SK-N-SH (cell line): ENCODE data around the gene ZMIZ1. TPM values are rescaled to one million over a fixed set of nuclear protein-coding genes. Genes with fewer than 3 reads are reported as not detected.
A peak's percentile ranks its signal among the peaks of the same experiment; 100 is the strongest.

Experiments
- CTCF ChIA-PET: fragments of 300-600, 350-600 bp; formaldehyde crosslinking; extraction: SDS; loops from one replicate; lab custom pipeline; 2021; lab: Yijun Ruan, JAX
- POLR2A ChIA-PET: fragments of 350-600 bp; sonication (Branson Sonifier 250); formaldehyde crosslinking; extraction: SDS; loops from one replicate; lab custom pipeline; 2020; ENCODE audit warnings: antibody characterized with exemption, inconsistent platforms; lab: Yijun Ruan, JAX
- DNase-seq: peaks from one replicate; pipeline ENCODE4 v3.0.0; 2012
- H2AFZ ChIP-seq: fragments of 200-600 bp; sonication (generic); 2 replicates; pipeline ENCODE4 v1.8.1; 2016; ENCODE audit warnings: antibody characterized with exemption, mild to moderate bottlenecking, low read depth
- H3F3A ChIP-seq: fragments of 200-600 bp; sonication (generic); replicated peaks from 2 replicates; pipeline ENCODE3; 2016; ENCODE audit warnings: antibody characterized with exemption, mild to moderate bottlenecking; ENCODE audit not compliant: insufficient read depth
- H3K27ac ChIP-seq, 2 experiments: fragments of 200-500 bp in 1 of 2; fragments of 200-600 bp in 1 of 2; sonication (Bioruptor generic) in 1 of 2; sonication (generic), shearing (Covaris generic) in 1 of 2; 2 replicates each; pipeline versions ENCODE4 v1.5.1 to v1.6.1; 2014 to 2016; ENCODE audit warnings: low read depth in 2 of 2, inconsistent platforms in 1 of 2, low read length in 1 of 2, mild to moderate bottlenecking in 1 of 2, mixed read lengths in 1 of 2
- H3K27me3 ChIP-seq: fragments of 200-600 bp; sonication (generic), shearing (Covaris generic); 2 replicates; pipeline ENCODE4 v1.6.1; 2016; ENCODE audit warnings: mixed run types; ENCODE audit not compliant: insufficient read depth
- H3K36me3 ChIP-seq, 2 experiments: fragments of 200-500 bp in 1 of 2; fragments of 200-600 bp in 1 of 2; sonication (Bioruptor generic) in 1 of 2; sonication (generic) in 1 of 2; replicated peaks in 1 of 2; 2 replicates each; pipeline versions ENCODE3 to v1.5.1; 2014 to 2016; ENCODE audit warnings: low read length in 1 of 2, mild to moderate bottlenecking in 1 of 2; ENCODE audit not compliant: insufficient read depth in 2 of 2, control insufficient read depth in 1 of 2
- H3K4me1 ChIP-seq, 2 experiments: fragments of 200-500 bp in 1 of 2; fragments of 200-600 bp in 1 of 2; sonication (Bioruptor generic) in 1 of 2; sonication (generic), shearing (Covaris generic) in 1 of 2; 2 replicates each; pipeline versions ENCODE4 v1.5.1 to v1.6.1; 2014 to 2016; ENCODE audit warnings: low read depth in 1 of 2, low read length in 1 of 2, mixed run types in 1 of 2; ENCODE audit not compliant: insufficient read depth in 2 of 2, control insufficient read depth in 1 of 2
- H3K4me2 ChIP-seq: fragments of 200-600 bp; sonication (generic), shearing (Covaris generic); 2 replicates; pipeline ENCODE4 v1.6.1; 2017; ENCODE audit warnings: mixed run types
- H3K4me3 ChIP-seq, 2 experiments: fragments of 200-500 bp in 1 of 2; fragments of 200-600 bp in 1 of 2; sonication (Bioruptor generic) in 1 of 2; sonication (generic), shearing (Covaris generic) in 1 of 2; 2 replicates each; pipeline versions ENCODE4 v1.5.1 to v1.8.1; 2014 to 2016; ENCODE audit warnings: low read depth in 2 of 2, inconsistent platforms in 1 of 2, low read length in 1 of 2, mild to moderate bottlenecking in 1 of 2, mixed read lengths in 1 of 2, moderate library complexity in 1 of 2
- H3K79me2 ChIP-seq: fragments of 200-600 bp; sonication (generic); 2 replicates; pipeline ENCODE4 v1.8.1; 2017; ENCODE audit warnings: mild to moderate bottlenecking; ENCODE audit not compliant: insufficient read depth
- H3K9ac ChIP-seq: fragments of 200-600 bp; sonication (generic); 2 replicates; pipeline ENCODE4 v1.6.1; 2017; ENCODE audit warnings: mixed run types
- H3K9me2 ChIP-seq: fragments of 200-600 bp; sonication (generic); 2 replicates; pipeline ENCODE4 v1.6.1; 2017; ENCODE audit warnings: mixed run types
- H3K9me3 ChIP-seq: fragments of 200-600 bp; sonication (generic); 2 replicates; pipeline ENCODE4 v1.6.1; 2017; ENCODE audit warnings: mixed run types, mild to moderate bottlenecking, moderate library complexity
- H4K20me1 ChIP-seq: fragments of 200-600 bp; sonication (generic); 2 replicates; pipeline ENCODE4 v1.6.1; 2017; ENCODE audit warnings: mild to moderate bottlenecking, mixed run types; ENCODE audit not compliant: insufficient read depth
- CHD2 ChIP-seq: fragments of 150-350 bp; IDR thresholded peaks from 2 replicates; pipeline ENCODE4 v1.6.1; 2018; ENCODE audit warnings: low read length; ENCODE audit not compliant: partially characterized antibody
- CTCF ChIP-seq: fragments of 200-600 bp; sonication (generic); IDR thresholded peaks from 2 replicates; pipeline ENCODE4 v1.6.1; 2017; ENCODE audit warnings: antibody characterized with exemption, mild to moderate bottlenecking, moderate library complexity
- ELF1 ChIP-seq: IDR thresholded peaks from 2 replicates; pipeline ENCODE4 v1.4.0; 2012
- EP300 ChIP-seq, 2 experiments: IDR thresholded peaks; 2 replicates each; pipeline versions ENCODE4 v1.4.0 to v1.6.1; 2012; ENCODE audit warnings: borderline replicate concordance in 1 of 2, low read depth in 1 of 2, low read length in 1 of 2
- FOXJ3 ChIP-seq: sonication (generic); formaldehyde crosslinking; IDR thresholded peaks from 2 replicates; pipeline ENCODE4 v1.5.1; 2020; ENCODE audit warnings: mild to moderate bottlenecking, missing genetic modification reagents
- FOXM1 ChIP-seq: IDR thresholded peaks from 2 replicates; pipeline ENCODE4 v1.4.0; 2012; ENCODE audit warnings: low read depth, mild to moderate bottlenecking
- GABPA ChIP-seq: IDR thresholded peaks from 2 replicates; pipeline ENCODE4 v1.4.0; 2012; ENCODE audit warnings: low read depth, mild to moderate bottlenecking
- GATA2 ChIP-seq: sonication (generic); formaldehyde crosslinking; IDR thresholded peaks from 2 replicates; pipeline ENCODE4 v1.5.0; 2020; ENCODE audit warnings: mild to moderate bottlenecking, missing genetic modification reagents
- JUND ChIP-seq: IDR thresholded peaks from 2 replicates; pipeline ENCODE4 v1.4.0; 2012
- MAX ChIP-seq: IDR thresholded peaks from 2 replicates; pipeline ENCODE4 v1.4.0; 2012; ENCODE audit warnings: low read depth
- MEF2A ChIP-seq: IDR thresholded peaks from 2 replicates; pipeline ENCODE4 v1.4.0; 2012; ENCODE audit warnings: low read depth, borderline replicate concordance
- MXI1 ChIP-seq: IDR thresholded peaks from 2 replicates; pipeline ENCODE4 v1.6.1; 2012; ENCODE audit warnings: mild to moderate bottlenecking, low read depth, low read length, improper control_type of control experiment
- NRF1 ChIP-seq: IDR thresholded peaks from 2 replicates; pipeline ENCODE4 v1.6.1; 2012; ENCODE audit warnings: low read depth, mild to moderate bottlenecking, low read length
- PBX3 ChIP-seq: IDR thresholded peaks from 2 replicates; pipeline ENCODE4; 2012
- POLR2AphosphoS5 ChIP-seq: IDR thresholded peaks from 2 replicates; pipeline ENCODE4 v1.6.1; 2012; ENCODE audit warnings: low read depth, low read length
- RAD21 ChIP-seq: IDR thresholded peaks from 2 replicates; pipeline ENCODE4 v1.6.1; 2012; ENCODE audit warnings: mild to moderate bottlenecking, low read length
- RCOR1 ChIP-seq: fragments of 150-350 bp; IDR thresholded peaks from 2 replicates; pipeline ENCODE4 v1.6.1; 2017; ENCODE audit warnings: antibody characterized with exemption, low read length
- RFX5 ChIP-seq: IDR thresholded peaks from 2 replicates; pipeline ENCODE4 v1.6.1; 2012; ENCODE audit warnings: mild to moderate bottlenecking, improper control_type of control experiment, low read length
- SIN3A ChIP-seq: IDR thresholded peaks from 2 replicates; pipeline ENCODE4 v1.6.1; 2012; ENCODE audit warnings: low read depth, mild to moderate bottlenecking, low read length, moderate library complexity, borderline replicate concordance
- TEAD4 ChIP-seq: IDR thresholded peaks from 2 replicates; pipeline ENCODE4 v1.4.0; 2012; ENCODE audit warnings: mild to moderate bottlenecking, borderline replicate concordance; ENCODE audit not compliant: insufficient read depth
- ZBTB33 ChIP-seq: IDR thresholded peaks from 2 replicates; pipeline ENCODE4 v1.4.0; 2012; ENCODE audit warnings: low read depth, borderline replicate concordance
- WGBS: methylation state at CpG from one replicate; pipeline ENCODE4 v1.1.6; 2017; ENCODE audit warnings: low lambda C conversion rate; 5-methylcytosine and 5-hydroxymethylcytosine counted together
- polyA plus RNA-seq, 3 experiments: library from polyadenylated mRNA; depleted of rRNA; stranded (reverse); fragments of >200 nt; gene quantifications; 2 replicates each; pipeline ENCODE4 v1.2.3, GENCODE V29; 2012

Gene ZMIZ1
- polyA plus RNA-seq, 1 of the 3 experiments (the other 2 are of a cell fraction): 23.5 TPM

GRCh38 chr10:79239275-79239779, 170.6 kb downstream of the ZMIZ1 start:
- TF ChIP-seq MAX: peak; percentile 78; the same call in 1 of the 2 replicates
- TF ChIP-seq MXI1: peak; percentile 44; the same call in 1 of the 2 replicates
- no peak for TF ChIP-seq GATA2 (CRISPR knock-in tag)
- TF ChIP-seq FOXJ3: no peak
- TF ChIP-seq CTCF: no peak
- no peak for TF ChIP-seq FOXM1
- TF ChIP-seq MEF2A: no peak
- TF ChIP-seq SIN3A: no peak
- peak overlapping the region; percentile 72 to 99 for H3K27ac ChIP-seq
- ChIA-PET CTCF (interaction anchor here (0.8 to 1.5 kb wide), 6 partner anchors 8 to 1192 kb away, joined by 3 to 4 read pairs (median 3); no protein-coding TSS in a partner anchor), POLR2A (interaction anchor here (1.0 to 12.6 kb wide), 3 partner anchors 14 to 35 kb away, joined by 3 to 237 read pairs (median 9); no protein-coding TSS in a partner anchor)
- peaks cover 48 to 84% of the 10 kb centered on the region in 2 experiments for H3K4me1 ChIP-seq
- H3K36me3 ChIP-seq: peaks cover 0 to 6% of the 10 kb centered on the region in 2 experiments
- H3K9me2 ChIP-seq: no peaks in the 10 kb centered on the region
- no peak overlapping the region for H2AFZ ChIP-seq
- peak overlapping the region; percentile 71; the same call in 1 of the 2 replicates for H3K4me2 ChIP-seq
- peaks cover 19% of the 10 kb centered on the region for H4K20me1 ChIP-seq
- no peaks in the 10 kb centered on the region for H3K27me3 ChIP-seq
- 51% methylated on average over 10 of the region's 10 CpGs for WGBS
- H3F3A ChIP-seq: peaks cover 25% of the 10 kb centered on the region
- H3K9ac ChIP-seq: peak overlapping the region; percentile 5; the same call in 1 of the 2 replicates
- H3K79me2 ChIP-seq: peaks cover 50% of the 10 kb centered on the region
- H3K4me3 ChIP-seq: no peak overlapping the region
- no peaks in the 10 kb centered on the region for H3K9me3 ChIP-seq
- DNase-seq: peak; percentile 50

GRCh38 chr10:79239924-79240581, 171.3 kb downstream of the ZMIZ1 start:
- Histone ChIP-seq H3K79me2 (peaks cover 57% of the 10 kb centered on the region), H3K4me1 (peaks cover 50 to 85% of the 10 kb centered on the region in 2 experiments), H3K4me2 (peak overlapping the region; percentile 71), H3K27ac (peak overlapping the region; percentile 72 to 99), H3F3A (peaks cover 29% of the 10 kb centered on the region), H3K27me3 (no peaks in the 10 kb centered on the region), H3K9me3 (no peaks in the 10 kb centered on the region), H3K4me3 (no peak overlapping the region), H4K20me1 (peaks cover 21% of the 10 kb centered on the region), H3K9ac (peak overlapping the region; percentile 45; the same call in 1 of the 2 replicates), H2AFZ (no peak overlapping the region), H3K36me3 (no peaks in the 10 kb centered on the region), H3K9me2 (no peaks in the 10 kb centered on the region)
- POLR2A ChIA-PET: interaction anchor here (0.6 to 12.6 kb wide), 4 partner anchors 15 to 106 kb away, joined by 3 to 237 read pairs (median 6); no protein-coding TSS in a partner anchor
- peak; percentile 55 for DNase-seq
- CTCF ChIA-PET: interaction anchor here (0.8 to 1.6 kb wide), 2 partner anchors 15 to 161 kb away, joined by 3 to 5 read pairs; no protein-coding TSS in a partner anchor
- 35% methylated on average over 22 of the region's 29 CpGs for WGBS
- TF ChIP-seq TEAD4 (no peak), GABPA (no peak), RAD21 (no peak), POLR2AphosphoS5 (no peak), ELF1 (no peak), RCOR1 (0 out of 2 replicates have a peak, but pooled peaks have one; percentile 30), ZBTB33 (no peak), PBX3 (no peak; the same call in none of the 2 replicates), JUND (no peak), CHD2 (peak; percentile 19), NRF1 (no peak), MAX (peak; percentile 57; the same call in 1 of the 2 replicates), EP300 (IDR thresholded peaks at IDR 0.05; ENCODE audit: borderline replicate concordance in 1 of 2, low read depth in 1 of 2, low read length in 1 of 2) (peak in 1 of 2 experiments; percentile 17; a peak in 1 of 4 replicates), RFX5 (no peak)
